HCT116 (cell line): Measurements from ENCODE around the gene MFSD8.

Experiments used
- CEBPB ChIP-seq: IDR thresholded peaks from 2 replicates; pipeline ENCODE4 v1.6.1; 2012; ENCODE audit warnings: low read depth
- ELF1 ChIP-seq: IDR thresholded peaks from 2 replicates; pipeline ENCODE4 v1.6.1; 2012; ENCODE audit warnings: low read depth, borderline replicate concordance
- EZH2 ChIP-seq: fragments of 200-600 bp; sonication (generic); IDR thresholded peaks from 2 replicates; pipeline ENCODE4 v1.6.1; 2017; ENCODE audit warnings: antibody characterized with exemption, mixed run types
- EZH2phosphoT487 ChIP-seq: fragments of 200-600 bp; IDR thresholded peaks from 2 replicates; pipeline ENCODE4 v1.6.1; 2018; ENCODE audit warnings: antibody characterized with exemption, borderline replicate concordance
- POLR2A ChIP-seq: IDR thresholded peaks from 2 replicates; pipeline ENCODE4 v1.7.0; 2011; ENCODE audit warnings: borderline replicate concordance; ENCODE audit not compliant: insufficient read depth, insufficient read length; ENCODE audit errors: extremely low read depth
- POLR2AphosphoS5 ChIP-seq: IDR thresholded peaks from 2 replicates; pipeline ENCODE4 v1.6.1; 2011; ENCODE audit warnings: mild to moderate bottlenecking, low read depth, low read length, moderate library complexity
- RAD21 ChIP-seq: IDR thresholded peaks from 2 replicates; pipeline ENCODE4 v1.6.1; 2012; ENCODE audit warnings: low read depth, mild to moderate bottlenecking
- SIN3A ChIP-seq: IDR thresholded peaks from 2 replicates; pipeline ENCODE4 v1.6.1; 2012; ENCODE audit warnings: low read depth
- TF ChIP-seq, protein P1 (sequence below), 3 experiments: fragments of 200-600 bp in 1 of 3; sonication (generic) in 1 of 3; IDR thresholded peaks in 2 of 3; conservative IDR thresholded peaks in 1 of 3; 2 replicates each; pipeline ENCODE4 v1.5.1; 2012 to 2017; ENCODE audit warnings: low read depth in 2 of 3, low read length in 2 of 3, antibody characterized with exemption in 1 of 3, borderline replicate concordance in 1 of 3, control low read depth in 1 of 3, mild to moderate bottlenecking in 1 of 3, mixed read lengths in 1 of 3, mixed run types in 1 of 3, moderate library complexity in 1 of 3; ENCODE audit not compliant: insufficient read depth in 1 of 3
- TF ChIP-seq, protein P2 (sequence below): IDR thresholded peaks from 2 replicates; pipeline ENCODE4 v1.6.1; 2012; ENCODE audit warnings: low read depth
- TF ChIP-seq, protein P3 (sequence below): IDR thresholded peaks from 2 replicates; pipeline ENCODE4 v1.6.1; 2011; ENCODE audit warnings: mild to moderate bottlenecking, low read length, moderate library complexity; ENCODE audit not compliant: insufficient replicate concordance; ENCODE audit errors: extremely low read depth

DNA sequence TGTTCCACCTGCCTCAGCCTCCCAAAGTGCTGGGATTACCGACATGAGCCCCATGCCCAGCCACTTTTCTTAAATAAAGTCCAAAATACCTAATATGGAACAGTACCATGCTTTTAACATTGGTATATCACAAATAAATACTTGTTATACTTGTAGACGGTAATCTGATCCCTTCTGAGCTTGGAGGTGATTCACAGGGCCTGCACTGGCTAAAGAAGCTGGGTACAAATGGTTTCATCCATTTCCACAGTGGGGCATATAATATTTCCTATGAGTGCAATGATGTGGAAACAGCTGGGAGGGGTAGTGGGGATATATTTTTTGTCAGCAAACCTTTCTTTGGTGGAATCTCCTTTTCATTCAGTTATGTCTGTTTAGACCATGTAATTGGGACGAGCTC lies 48.5 kb downstream of the MFSD8 start:
- TF ChIP-seq, protein P1, sequence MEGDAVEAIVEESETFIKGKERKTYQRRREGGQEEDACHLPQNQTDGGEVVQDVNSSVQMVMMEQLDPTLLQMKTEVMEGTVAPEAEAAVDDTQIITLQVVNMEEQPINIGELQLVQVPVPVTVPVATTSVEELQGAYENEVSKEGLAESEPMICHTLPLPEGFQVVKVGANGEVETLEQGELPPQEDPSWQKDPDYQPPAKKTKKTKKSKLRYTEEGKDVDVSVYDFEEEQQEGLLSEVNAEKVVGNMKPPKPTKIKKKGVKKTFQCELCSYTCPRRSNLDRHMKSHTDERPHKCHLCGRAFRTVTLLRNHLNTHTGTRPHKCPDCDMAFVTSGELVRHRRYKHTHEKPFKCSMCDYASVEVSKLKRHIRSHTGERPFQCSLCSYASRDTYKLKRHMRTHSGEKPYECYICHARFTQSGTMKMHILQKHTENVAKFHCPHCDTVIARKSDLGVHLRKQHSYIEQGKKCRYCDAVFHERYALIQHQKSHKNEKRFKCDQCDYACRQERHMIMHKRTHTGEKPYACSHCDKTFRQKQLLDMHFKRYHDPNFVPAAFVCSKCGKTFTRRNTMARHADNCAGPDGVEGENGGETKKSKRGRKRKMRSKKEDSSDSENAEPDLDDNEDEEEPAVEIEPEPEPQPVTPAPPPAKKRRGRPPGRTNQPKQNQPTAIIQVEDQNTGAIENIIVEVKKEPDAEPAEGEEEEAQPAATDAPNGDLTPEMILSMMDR (IDR thresholded peaks at IDR 0.05 in 2 of 3, conservative IDR thresholded peaks at IDR 0.05 in 1 of 3; ENCODE audit: borderline replicate concordance in 1 of 3, insufficient read depth in 1 of 3, low read depth in 2 of 3, low read length in 2 of 3) = no peak
- TF ChIP-seq POLR2A (no peak), ELF1 (no peak), RAD21 (no peak), CEBPB (no peak), EZH2phosphoT487 (no peak), POLR2AphosphoS5 (no peak), SIN3A (no peak), EZH2 (no peak)
- TF ChIP-seq, protein P2, sequence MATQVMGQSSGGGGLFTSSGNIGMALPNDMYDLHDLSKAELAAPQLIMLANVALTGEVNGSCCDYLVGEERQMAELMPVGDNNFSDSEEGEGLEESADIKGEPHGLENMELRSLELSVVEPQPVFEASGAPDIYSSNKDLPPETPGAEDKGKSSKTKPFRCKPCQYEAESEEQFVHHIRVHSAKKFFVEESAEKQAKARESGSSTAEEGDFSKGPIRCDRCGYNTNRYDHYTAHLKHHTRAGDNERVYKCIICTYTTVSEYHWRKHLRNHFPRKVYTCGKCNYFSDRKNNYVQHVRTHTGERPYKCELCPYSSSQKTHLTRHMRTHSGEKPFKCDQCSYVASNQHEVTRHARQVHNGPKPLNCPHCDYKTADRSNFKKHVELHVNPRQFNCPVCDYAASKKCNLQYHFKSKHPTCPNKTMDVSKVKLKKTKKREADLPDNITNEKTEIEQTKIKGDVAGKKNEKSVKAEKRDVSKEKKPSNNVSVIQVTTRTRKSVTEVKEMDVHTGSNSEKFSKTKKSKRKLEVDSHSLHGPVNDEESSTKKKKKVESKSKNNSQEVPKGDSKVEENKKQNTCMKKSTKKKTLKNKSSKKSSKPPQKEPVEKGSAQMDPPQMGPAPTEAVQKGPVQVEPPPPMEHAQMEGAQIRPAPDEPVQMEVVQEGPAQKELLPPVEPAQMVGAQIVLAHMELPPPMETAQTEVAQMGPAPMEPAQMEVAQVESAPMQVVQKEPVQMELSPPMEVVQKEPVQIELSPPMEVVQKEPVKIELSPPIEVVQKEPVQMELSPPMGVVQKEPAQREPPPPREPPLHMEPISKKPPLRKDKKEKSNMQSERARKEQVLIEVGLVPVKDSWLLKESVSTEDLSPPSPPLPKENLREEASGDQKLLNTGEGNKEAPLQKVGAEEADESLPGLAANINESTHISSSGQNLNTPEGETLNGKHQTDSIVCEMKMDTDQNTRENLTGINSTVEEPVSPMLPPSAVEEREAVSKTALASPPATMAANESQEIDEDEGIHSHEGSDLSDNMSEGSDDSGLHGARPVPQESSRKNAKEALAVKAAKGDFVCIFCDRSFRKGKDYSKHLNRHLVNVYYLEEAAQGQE = no peak
- TF ChIP-seq, protein P3, sequence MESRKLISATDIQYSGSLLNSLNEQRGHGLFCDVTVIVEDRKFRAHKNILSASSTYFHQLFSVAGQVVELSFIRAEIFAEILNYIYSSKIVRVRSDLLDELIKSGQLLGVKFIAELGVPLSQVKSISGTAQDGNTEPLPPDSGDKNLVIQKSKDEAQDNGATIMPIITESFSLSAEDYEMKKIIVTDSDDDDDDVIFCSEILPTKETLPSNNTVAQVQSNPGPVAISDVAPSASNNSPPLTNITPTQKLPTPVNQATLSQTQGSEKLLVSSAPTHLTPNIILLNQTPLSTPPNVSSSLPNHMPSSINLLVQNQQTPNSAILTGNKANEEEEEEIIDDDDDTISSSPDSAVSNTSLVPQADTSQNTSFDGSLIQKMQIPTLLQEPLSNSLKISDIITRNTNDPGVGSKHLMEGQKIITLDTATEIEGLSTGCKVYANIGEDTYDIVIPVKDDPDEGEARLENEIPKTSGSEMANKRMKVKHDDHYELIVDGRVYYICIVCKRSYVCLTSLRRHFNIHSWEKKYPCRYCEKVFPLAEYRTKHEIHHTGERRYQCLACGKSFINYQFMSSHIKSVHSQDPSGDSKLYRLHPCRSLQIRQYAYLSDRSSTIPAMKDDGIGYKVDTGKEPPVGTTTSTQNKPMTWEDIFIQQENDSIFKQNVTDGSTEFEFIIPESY = no peak
